Mammary epithelial cell (primary cell): ENCODE data around the gene THOC7.

Experiments used
- EZH2 ChIP-seq: IDR thresholded peaks from 2 replicates; pipeline ENCODE4 v1.6.1; 2012; ENCODE audit warnings: low read length, inconsistent platforms, borderline replicate concordance
- TF ChIP-seq, protein P1 (sequence below), 2 donors: IDR thresholded peaks in 1 of 2; conservative IDR thresholded peaks in 1 of 2; 2 replicates each; pipeline ENCODE4 v1.5.1; 2011 to 2012; ENCODE audit warnings: inconsistent platforms in 2 of 2, low read length in 2 of 2, mild to moderate bottlenecking in 2 of 2, control low read depth in 1 of 2, low read depth in 1 of 2; ENCODE audit not compliant: insufficient read depth in 1 of 2; ENCODE audit errors: extremely low read depth in 1 of 2

DNA sequence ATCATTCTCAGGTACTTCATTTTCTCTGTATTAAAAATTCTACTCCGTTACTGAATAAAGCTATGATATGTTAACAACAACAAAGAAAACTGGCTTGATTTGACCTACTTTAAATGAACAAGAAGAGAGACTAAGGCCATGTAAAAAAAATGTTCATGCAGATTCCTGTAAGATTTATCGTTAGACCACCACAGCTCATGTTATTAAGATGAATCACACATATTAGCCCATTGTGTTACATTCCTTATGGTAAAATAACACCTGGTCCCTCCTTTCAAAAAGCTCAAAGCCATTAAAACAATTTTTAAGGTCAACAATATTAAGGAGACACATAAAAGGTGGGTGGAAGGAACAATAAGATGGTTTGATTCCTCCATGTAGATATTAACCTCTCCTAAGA, 6.3 kb downstream of the THOC7 start:
- TF ChIP-seq, protein P1, sequence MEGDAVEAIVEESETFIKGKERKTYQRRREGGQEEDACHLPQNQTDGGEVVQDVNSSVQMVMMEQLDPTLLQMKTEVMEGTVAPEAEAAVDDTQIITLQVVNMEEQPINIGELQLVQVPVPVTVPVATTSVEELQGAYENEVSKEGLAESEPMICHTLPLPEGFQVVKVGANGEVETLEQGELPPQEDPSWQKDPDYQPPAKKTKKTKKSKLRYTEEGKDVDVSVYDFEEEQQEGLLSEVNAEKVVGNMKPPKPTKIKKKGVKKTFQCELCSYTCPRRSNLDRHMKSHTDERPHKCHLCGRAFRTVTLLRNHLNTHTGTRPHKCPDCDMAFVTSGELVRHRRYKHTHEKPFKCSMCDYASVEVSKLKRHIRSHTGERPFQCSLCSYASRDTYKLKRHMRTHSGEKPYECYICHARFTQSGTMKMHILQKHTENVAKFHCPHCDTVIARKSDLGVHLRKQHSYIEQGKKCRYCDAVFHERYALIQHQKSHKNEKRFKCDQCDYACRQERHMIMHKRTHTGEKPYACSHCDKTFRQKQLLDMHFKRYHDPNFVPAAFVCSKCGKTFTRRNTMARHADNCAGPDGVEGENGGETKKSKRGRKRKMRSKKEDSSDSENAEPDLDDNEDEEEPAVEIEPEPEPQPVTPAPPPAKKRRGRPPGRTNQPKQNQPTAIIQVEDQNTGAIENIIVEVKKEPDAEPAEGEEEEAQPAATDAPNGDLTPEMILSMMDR (conservative IDR thresholded peaks at IDR 0.05 in 1 of 2, IDR thresholded peaks at IDR 0.05 in 1 of 2; ENCODE audit: extremely low read depth in 1 of 2, insufficient read depth in 1 of 2, low read depth in 1 of 2, low read length in 2 of 2): no peak
- TF ChIP-seq EZH2: no peak
